CD4-positive, alpha-beta T cell (primary cell): ENCODE results near the gene RNF213. TPM values are rescaled to one million over a fixed set of nuclear protein-coding genes. Genes with fewer than 3 reads are reported as not detected.

Experiments
- ATAC-seq: fragments of 200-7000 bp; cut with Tn5 transposase; one replicate; pipeline ENCODE4 v1.10.0; 2022; ENCODE audit warnings: mild to moderate bottlenecking; ENCODE audit not compliant: poor library complexity
- CTCF ChIA-PET: fragments of 350-600 bp; sonication (Branson Sonifier 250); formaldehyde crosslinking; loops from one replicate; lab custom pipeline; 2021; ENCODE audit warnings: antibody characterized with exemption, inconsistent platforms; lab: Charles Lee
- POLR2A ChIA-PET: fragments of 350-600 bp; sonication (Branson Sonifier 250); formaldehyde crosslinking; loops from one replicate; lab custom pipeline; 2021; ENCODE audit warnings: antibody characterized with exemption, inconsistent platforms; lab: Charles Lee
- DNase-seq, 14 experiments: peaks; one replicate each; pipeline ENCODE4 v3.0.0-alpha.2; 2013 to 2020; ENCODE audit warnings: mixed read lengths in 2 of 14
- H3K27ac ChIP-seq, 2 donors: one replicate each; pipeline versions ENCODE4 v1.5.1 to v1.7.0; 2013; ENCODE audit warnings: low read length in 2 of 2, low read depth in 1 of 2, mild to moderate bottlenecking in 1 of 2
- H3K27me3 ChIP-seq, 2 experiments: 1 replicate in 1 of 2; 2 replicates in 1 of 2; pipeline versions ENCODE4 v1.6.1 to v1.7.0; 2013; ENCODE audit warnings: low read length in 2 of 2, control low read depth in 1 of 2, mild to moderate bottlenecking in 1 of 2, moderate library complexity in 1 of 2; ENCODE audit not compliant: insufficient read depth in 2 of 2, control insufficient read depth in 1 of 2
- H3K36me3 ChIP-seq: one replicate; pipeline ENCODE4 v1.6.1; 2013; ENCODE audit warnings: low read length, control low read depth; ENCODE audit not compliant: insufficient read depth
- H3K4me1 ChIP-seq: one replicate; pipeline ENCODE4 v1.6.1; 2013; ENCODE audit warnings: low read length, control low read depth; ENCODE audit not compliant: insufficient read depth
- H3K4me3 ChIP-seq: one replicate; pipeline ENCODE4 v1.5.1; 2013; ENCODE audit warnings: mild to moderate bottlenecking, low read length, moderate library complexity
- H3K9me3 ChIP-seq, 2 experiments: 1 replicate in 1 of 2; 2 replicates in 1 of 2; pipeline versions ENCODE4 v1.6.1 to v1.7.0; 2013; ENCODE audit warnings: low read length in 2 of 2, mild to moderate bottlenecking in 2 of 2, control low read depth in 1 of 2, moderate library complexity in 1 of 2; ENCODE audit not compliant: control insufficient read depth in 1 of 2, insufficient read depth in 1 of 2
- H3K27ac Mint-ChIP-seq: one replicate; pipeline ENCODE4 v1.8.0; 2020; ENCODE audit warnings: mixed read lengths
- H3K27me3 Mint-ChIP-seq: one replicate; pipeline ENCODE4 v1.8.0; 2021; ENCODE audit warnings: mixed read lengths
- H3K36me3 Mint-ChIP-seq: one replicate; pipeline ENCODE4 v1.8.0; 2021; ENCODE audit warnings: low read depth, mixed read lengths
- H3K4me1 Mint-ChIP-seq: one replicate; pipeline ENCODE4 v1.8.0; 2021; ENCODE audit warnings: low read depth, mixed read lengths
- H3K4me3 Mint-ChIP-seq: one replicate; pipeline ENCODE4 v1.8.0; 2020; ENCODE audit warnings: mild to moderate bottlenecking, mixed read lengths
- H3K9me3 Mint-ChIP-seq: one replicate; pipeline ENCODE4 v1.8.0; 2020; ENCODE audit warnings: mixed read lengths
- intact Hi-C, 2 experiments: fragments of 100-400 bp; cut with DNase I in 1 of 2; cut with micrococcal nuclease in 1 of 2; formaldehyde crosslinking; loops; one replicate each; pipeline versions ENCODE4 v1.15.1 to v1.9.0; 2023 to 2025; cut with DNase I, micrococcal nuclease
- total RNA-seq, 174 experiments: library from RNA in 2 of 174; stranded (reverse) in 2 of 174; gene quantifications; one replicate each; pipeline ENCODE4 v1.2.3 and lab custom pipeline; 2021 to 2026
- TF ChIP-seq, protein P1 (sequence below): fragments of 200-600 bp; IDR thresholded peaks from one replicate; pipeline ENCODE4 v1.8.0; 2022; ENCODE audit warnings: antibody characterized with exemption, mild to moderate bottlenecking

Gene RNF213
- total RNA-seq, 2 experiments from 2014 or later, result 290 to 312 TPM

DNA sequence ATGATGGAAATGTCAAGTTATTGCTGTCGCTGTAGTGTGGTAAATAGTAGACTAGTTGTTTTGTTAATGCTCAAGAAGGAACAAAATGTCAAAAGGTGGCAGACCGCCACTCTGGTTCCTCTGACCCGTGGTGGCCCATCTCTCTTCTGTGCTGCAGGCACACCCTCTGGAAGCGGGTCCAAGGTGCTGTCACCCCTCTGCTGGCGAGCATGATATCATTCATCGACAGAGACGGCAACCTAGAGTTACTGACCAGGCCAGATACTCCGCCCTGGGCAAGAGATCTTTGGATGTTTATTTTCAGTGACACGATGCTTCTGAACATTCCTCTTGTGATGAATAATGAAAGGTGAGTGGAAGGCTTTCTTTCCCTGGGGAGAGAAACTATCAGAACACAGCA lies 97.5 kb downstream of the RNF213 start:
- intact Hi-C loops, result no loop called here
- Histone ChIP-seq H3K27ac (no peak overlapping the region), H3K36me3 (peaks cover 97% of the 10 kb centered on the region), H3K4me1 (no peaks in the 10 kb centered on the region), H3K27me3 (no peaks in the 10 kb centered on the region), H3K4me3 (no peak overlapping the region), H3K9me3 (peaks cover 0 to 4% of the 10 kb centered on the region in 2 experiments)
- H3K4me1 Mint-ChIP-seq, result no peaks in the 10 kb centered on the region
- H3K27ac Mint-ChIP-seq, result no peak overlapping the region
- no peaks in the 10 kb centered on the region for H3K9me3 Mint-ChIP-seq
- POLR2A ChIA-PET, result no interaction called here
- H3K27me3 Mint-ChIP-seq, result no peaks in the 10 kb centered on the region
- peaks cover 90% of the 10 kb centered on the region for H3K36me3 Mint-ChIP-seq
- no peak overlapping the region for H3K4me3 Mint-ChIP-seq
- TF ChIP-seq, protein P1, sequence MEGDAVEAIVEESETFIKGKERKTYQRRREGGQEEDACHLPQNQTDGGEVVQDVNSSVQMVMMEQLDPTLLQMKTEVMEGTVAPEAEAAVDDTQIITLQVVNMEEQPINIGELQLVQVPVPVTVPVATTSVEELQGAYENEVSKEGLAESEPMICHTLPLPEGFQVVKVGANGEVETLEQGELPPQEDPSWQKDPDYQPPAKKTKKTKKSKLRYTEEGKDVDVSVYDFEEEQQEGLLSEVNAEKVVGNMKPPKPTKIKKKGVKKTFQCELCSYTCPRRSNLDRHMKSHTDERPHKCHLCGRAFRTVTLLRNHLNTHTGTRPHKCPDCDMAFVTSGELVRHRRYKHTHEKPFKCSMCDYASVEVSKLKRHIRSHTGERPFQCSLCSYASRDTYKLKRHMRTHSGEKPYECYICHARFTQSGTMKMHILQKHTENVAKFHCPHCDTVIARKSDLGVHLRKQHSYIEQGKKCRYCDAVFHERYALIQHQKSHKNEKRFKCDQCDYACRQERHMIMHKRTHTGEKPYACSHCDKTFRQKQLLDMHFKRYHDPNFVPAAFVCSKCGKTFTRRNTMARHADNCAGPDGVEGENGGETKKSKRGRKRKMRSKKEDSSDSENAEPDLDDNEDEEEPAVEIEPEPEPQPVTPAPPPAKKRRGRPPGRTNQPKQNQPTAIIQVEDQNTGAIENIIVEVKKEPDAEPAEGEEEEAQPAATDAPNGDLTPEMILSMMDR, result no peak
- DNase-seq (no peak), ATAC-seq (no peak)
- CTCF ChIA-PET, result no interaction called here

DNA sequence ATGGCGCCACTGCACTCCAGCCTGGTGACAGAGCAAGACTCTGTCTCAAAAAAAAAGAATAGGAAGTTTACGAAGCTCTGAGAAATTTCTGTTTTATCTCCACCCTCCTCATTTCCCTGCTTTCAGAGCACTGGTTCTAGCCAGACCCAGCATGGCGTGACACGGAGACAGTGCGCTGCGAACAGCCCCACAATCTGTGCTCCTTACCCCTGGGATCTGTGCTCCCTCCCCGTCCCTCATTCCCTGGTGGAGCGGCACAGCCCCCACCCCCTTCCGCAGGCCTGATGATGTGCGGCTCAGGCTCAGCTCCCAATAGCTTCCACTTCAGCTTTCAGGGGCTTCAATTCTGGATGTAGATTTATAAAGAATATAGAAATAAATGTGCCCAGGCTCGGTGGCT lies 98.2 kb downstream of the RNF213 start:
- no peaks in the 10 kb centered on the region for H3K27me3 ChIP-seq
- DNase-seq, result no peak
- Mint-ChIP-seq H3K27me3 (no peaks in the 10 kb centered on the region), H3K9me3 (no peaks in the 10 kb centered on the region), H3K36me3 (peaks cover 90% of the 10 kb centered on the region), H3K4me3 (no peak overlapping the region), H3K4me1 (no peaks in the 10 kb centered on the region), H3K27ac (no peak overlapping the region)
- no peaks in the 10 kb centered on the region for H3K4me1 ChIP-seq
- H3K27ac ChIP-seq, result no peak overlapping the region
- ChIA-PET CTCF (no interaction called here), POLR2A (no interaction called here)
- TF ChIP-seq, protein P1, result no peak
- intact Hi-C loops, result no loop called here
- H3K9me3 ChIP-seq, result peaks cover 0 to 4% of the 10 kb centered on the region in 2 experiments
- no peak overlapping the region for H3K4me3 ChIP-seq
- peaks cover 97% of the 10 kb centered on the region for H3K36me3 ChIP-seq
- no peak for ATAC-seq

DNA sequence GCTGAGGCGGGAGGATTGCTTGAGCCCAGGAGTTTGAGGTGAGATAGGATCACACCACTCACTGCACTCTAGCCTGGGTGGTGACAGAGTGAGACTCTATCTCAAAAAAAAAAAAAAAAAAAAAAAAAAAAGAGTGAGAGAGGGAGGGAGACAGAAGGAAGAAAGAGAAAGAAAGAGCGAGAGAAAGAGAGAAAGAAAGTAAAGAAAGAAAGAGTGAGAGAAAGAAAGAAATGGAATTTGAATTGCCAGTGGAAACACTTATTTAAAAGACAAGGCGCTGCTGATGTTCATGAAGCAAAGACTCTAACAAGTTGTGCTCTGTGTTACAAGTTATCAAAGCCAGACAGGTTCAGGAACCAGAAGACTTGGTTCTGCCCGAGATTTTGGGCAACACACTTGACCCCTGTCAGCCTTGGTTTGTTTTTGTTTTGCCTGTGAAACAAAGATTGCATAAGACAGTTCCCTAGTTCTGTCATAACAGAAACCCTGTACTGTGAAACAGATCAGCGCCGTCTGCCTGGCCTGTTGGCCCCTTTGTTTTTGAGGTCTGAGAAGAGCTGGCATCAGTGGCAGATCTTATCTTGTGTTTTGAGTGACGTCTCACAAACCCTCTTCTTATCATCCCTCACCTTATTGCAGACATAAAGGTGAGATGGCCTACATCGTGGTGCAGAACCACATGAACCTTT lies 98.9 kb downstream of the RNF213 start:
- Histone ChIP-seq H3K4me1 (no peaks in the 10 kb centered on the region), H3K27ac (no peak overlapping the region), H3K36me3 (peaks cover 97% of the 10 kb centered on the region), H3K27me3 (no peaks in the 10 kb centered on the region), H3K9me3 (peaks cover 0 to 4% of the 10 kb centered on the region in 2 experiments), H3K4me3 (no peak overlapping the region)
- Mint-ChIP-seq H3K4me3 (no peak overlapping the region), H3K9me3 (no peaks in the 10 kb centered on the region), H3K27ac (no peak overlapping the region), H3K27me3 (no peaks in the 10 kb centered on the region), H3K4me1 (no peaks in the 10 kb centered on the region), H3K36me3 (peaks cover 90% of the 10 kb centered on the region)
- TF ChIP-seq, protein P1, result no peak
- ATAC-seq, result no peak
- intact Hi-C loops, result loop anchor here in 1 of 2 experiments (5.0 to 10.0 kb wide), 2 partner anchors 162 to 275 kb away; no protein-coding TSS in a partner anchor
- CTCF ChIA-PET, result no interaction called here
- DNase-seq, result no peak
- POLR2A ChIA-PET, result no interaction called here
